Memory B cell (primary cell): Measurements from ENCODE around the gene IQGAP3.
"Not testable (repeated sequence)": the region's sequence is repeated elsewhere in the genome, so short reads cannot be mapped to it uniquely, and the experiment has no call there.

Experiments used
- ATAC-seq: fragments of 150-1000 bp; cut with Tn5 transposase; 2 replicates; pipeline ENCODE4 v1.10.0; 2021; ENCODE audit warnings: low read depth, mild to moderate bottlenecking, moderate library complexity
- DNase-seq, 2 donors: peaks; one replicate each; pipeline ENCODE4 v3.0.0; 2022; ENCODE audit warnings: low spot score in 2 of 2
- H3K27ac Mint-ChIP-seq: one replicate; pipeline ENCODE4 v1.8.0; 2022; ENCODE audit warnings: mild to moderate bottlenecking, moderate library complexity, mixed read lengths
- H3K27me3 Mint-ChIP-seq: one replicate; pipeline ENCODE4 v1.8.0; 2022; ENCODE audit warnings: mixed read lengths
- H3K36me3 Mint-ChIP-seq: one replicate; pipeline ENCODE4 v1.8.0; 2022; ENCODE audit warnings: mild to moderate bottlenecking, mixed read lengths
- H3K4me1 Mint-ChIP-seq: one replicate; pipeline ENCODE4 v1.8.0; 2022; ENCODE audit warnings: mixed read lengths
- H3K4me3 Mint-ChIP-seq: one replicate; pipeline ENCODE4 v1.8.0; 2022; ENCODE audit warnings: mild to moderate bottlenecking, moderate library complexity, mixed read lengths
- H3K9me3 Mint-ChIP-seq: one replicate; pipeline ENCODE4 v1.8.0; 2022; ENCODE audit warnings: mixed read lengths

IQGAP3 gene

DNA sequence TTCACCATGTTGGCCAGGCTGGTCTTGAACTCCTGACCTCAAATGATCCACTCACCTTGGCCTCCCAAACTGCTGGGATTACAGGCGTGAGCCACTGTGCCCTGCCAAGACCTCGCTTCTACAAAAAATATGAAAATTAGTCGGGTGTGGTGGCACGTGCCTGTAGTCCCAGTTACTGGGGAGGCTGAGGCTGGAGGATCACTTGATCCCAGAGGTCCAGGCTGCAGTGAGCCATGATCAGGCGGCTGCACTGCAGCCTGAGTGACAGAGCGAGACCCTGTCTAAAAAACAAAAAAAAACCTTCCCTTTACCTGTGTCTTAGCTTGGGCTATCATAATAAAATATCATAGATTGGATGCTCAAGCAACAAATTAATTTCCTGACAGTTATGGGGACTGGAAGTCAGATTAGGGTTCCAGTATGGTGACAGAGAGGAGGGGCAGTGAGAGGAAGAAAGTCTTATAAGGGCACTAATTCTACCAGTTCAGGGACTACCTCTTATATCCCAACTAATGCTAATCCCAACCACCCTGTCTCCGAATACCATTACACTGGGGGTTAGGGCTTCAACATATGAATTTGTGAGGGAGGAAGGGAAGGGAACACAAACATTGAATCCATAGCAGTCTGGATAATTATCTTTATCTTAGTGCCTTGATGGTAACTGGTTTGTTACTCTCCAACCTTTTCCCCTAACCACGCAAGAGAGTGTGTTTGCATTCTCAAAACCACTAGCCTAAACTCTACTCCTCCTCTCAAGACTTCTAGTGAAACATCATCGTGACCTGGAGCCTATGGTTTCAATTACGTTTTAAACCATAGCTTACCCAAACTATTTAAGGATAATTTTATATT, 18.2 kb upstream of the IQGAP3 start:
- Mint-ChIP-seq H3K9me3 (no peaks in the 10 kb centered on the region), H3K4me3 (peak overlapping the region; percentile 84)
- ATAC-seq = no peak

DNA sequence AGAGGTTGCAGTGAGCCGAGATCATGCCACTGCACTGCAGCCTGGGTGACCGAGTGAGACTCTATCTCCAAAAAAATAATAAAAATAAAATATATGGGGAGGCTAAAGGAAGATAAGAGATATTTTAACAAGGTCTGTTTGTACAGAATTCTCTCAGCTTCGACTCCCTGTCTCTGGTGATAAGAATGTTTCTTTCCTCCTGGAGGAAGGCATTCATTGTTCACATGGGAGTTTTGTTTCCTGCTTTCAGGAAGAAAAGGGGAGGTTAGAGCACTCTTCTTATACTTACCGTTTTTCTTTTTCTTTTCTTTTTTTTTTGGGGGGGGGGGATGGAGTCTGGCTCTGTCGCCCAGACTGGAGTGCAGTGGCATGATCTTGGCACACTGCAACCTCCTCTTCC, 17.2 kb upstream of the IQGAP3 start:
- Mint-ChIP-seq H3K9me3 (no peaks in the 10 kb centered on the region), H3K27me3 (no peaks in the 10 kb centered on the region), H3K4me1 (peaks cover 13% of the 10 kb centered on the region), H3K36me3 (peaks cover 3% of the 10 kb centered on the region), H3K4me3 (no peak overlapping the region), H3K27ac (no peak overlapping the region)
- ATAC-seq (no peak), DNase-seq (no peak)

More for the DNA sequence above, 18.2 kb upstream of the IQGAP3 start:
- H3K27me3 Mint-ChIP-seq = no peaks in the 10 kb centered on the region
- peaks cover 19% of the 10 kb centered on the region for H3K4me1 Mint-ChIP-seq
- peaks cover 7% of the 10 kb centered on the region for H3K36me3 Mint-ChIP-seq
- peak overlapping the region; percentile 84 for H3K27ac Mint-ChIP-seq
- DNase-seq = no peak

DNA sequence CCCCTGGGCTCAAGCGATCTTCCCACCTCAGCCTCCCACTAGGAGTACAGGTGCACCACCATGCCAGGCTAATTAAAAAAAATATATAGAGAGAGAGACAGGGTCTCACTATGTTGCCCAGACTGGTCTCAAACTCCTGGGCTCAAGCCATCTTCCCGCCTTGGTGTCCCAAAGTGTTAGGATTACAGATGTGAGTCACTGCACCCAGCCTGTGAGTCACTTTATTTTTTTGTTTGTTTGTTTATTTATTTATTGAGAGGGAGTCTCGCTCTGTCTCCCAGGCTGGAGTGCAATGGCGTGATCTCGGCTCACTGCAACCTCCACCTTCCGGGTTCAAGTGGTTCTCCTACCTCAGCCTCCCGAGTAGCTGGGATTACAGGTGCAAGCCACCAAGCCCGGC, 15.6 kb upstream of the IQGAP3 start:
- not testable (repeated sequence) for H3K27me3 Mint-ChIP-seq, DNase-seq, ATAC-seq, H3K36me3 Mint-ChIP-seq, H3K27ac Mint-ChIP-seq, H3K9me3 Mint-ChIP-seq, H3K4me3 Mint-ChIP-seq
- H3K4me1 Mint-ChIP-seq = peaks cover 24% of the 10 kb centered on the region

DNA sequence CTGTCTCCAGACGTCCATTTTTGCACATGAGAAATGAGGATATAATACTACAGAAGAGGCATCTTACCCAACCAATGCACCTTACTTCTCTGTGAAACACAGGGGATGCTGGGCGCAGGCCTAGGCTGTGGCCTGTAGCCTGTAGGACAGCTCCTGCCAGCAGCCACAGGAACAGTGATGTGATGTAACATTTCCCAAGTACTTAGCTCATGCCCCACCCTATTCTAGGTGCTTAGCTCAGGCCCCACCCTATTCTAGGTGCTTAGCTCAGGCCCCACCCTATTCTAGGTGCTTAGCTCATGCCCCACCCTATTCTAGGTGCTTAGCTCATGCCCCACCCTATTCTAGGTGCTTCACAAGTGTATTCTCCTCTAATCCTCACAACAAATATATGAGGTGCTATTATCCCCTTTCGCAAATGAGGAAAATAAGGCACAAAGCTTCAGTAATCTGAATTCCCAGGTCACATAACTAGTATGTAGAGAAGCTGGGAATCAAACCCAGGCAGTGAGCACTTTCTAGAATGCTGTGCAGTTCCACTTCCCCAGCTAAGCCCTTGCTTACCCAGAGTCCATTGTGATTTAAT, 14.6 kb upstream of the IQGAP3 start:
- DNase-seq (no peak), ATAC-seq (no peak)
- Mint-ChIP-seq H3K9me3 (no peaks in the 10 kb centered on the region), H3K4me1 (peaks cover 26% of the 10 kb centered on the region), H3K4me3 (no peak overlapping the region), H3K27ac (no peak overlapping the region), H3K36me3 (peaks cover 3% of the 10 kb centered on the region), H3K27me3 (no peaks in the 10 kb centered on the region)

DNA sequence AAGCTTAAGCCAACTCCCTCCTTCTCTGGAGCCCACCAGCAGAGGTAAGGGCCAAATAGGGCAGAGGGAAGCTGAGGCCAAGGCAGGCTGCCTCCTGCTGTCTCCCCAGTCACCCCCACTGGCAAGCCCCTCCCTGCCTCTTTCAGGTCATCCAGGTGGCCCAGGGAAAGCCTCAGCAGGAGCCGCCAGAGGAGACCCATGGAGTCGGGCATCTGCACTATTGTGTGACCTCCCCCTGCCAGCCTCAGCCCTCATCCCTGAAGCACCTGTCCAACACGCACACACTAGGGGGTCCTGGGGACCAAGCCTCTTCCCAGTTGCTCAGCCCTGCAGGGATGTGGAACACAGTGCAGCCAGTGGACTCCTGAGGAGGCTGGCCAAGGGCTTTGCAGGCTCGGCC, 14.0 kb upstream of the IQGAP3 start:
- Mint-ChIP-seq H3K36me3 (peaks cover 3% of the 10 kb centered on the region), H3K4me3 (no peak overlapping the region), H3K4me1 (peaks cover 29% of the 10 kb centered on the region), H3K27ac (no peak overlapping the region), H3K9me3 (no peaks in the 10 kb centered on the region), H3K27me3 (no peaks in the 10 kb centered on the region)
- DNase-seq (no peak), ATAC-seq (no peak)

DNA sequence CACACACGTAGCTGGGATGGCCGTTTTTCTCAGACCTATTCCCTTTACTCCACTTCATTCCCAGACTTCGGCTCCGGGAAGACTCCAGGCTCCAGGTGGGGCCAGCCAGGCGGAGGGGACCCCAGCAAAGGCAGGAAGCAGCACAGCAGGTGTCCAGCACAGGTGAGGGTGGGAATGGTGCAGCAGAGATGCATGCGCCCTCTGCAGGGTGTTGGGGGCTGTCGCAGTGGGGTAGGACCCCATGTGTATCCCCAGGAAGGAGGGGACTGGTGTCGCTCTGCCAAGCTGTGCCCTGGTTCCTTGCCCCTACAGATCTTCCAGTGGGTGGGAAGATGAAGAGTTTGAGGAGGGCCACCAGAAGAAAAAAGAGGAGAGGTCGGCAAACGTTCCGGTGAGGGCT, 12.4 kb upstream of the IQGAP3 start:
- Mint-ChIP-seq H3K27ac (no peak overlapping the region), H3K36me3 (peaks cover 3% of the 10 kb centered on the region), H3K9me3 (no peaks in the 10 kb centered on the region), H3K4me3 (no peak overlapping the region), H3K27me3 (no peaks in the 10 kb centered on the region), H3K4me1 (peaks cover 27% of the 10 kb centered on the region)
- no peak for ATAC-seq
- DNase-seq = no peak

DNA sequence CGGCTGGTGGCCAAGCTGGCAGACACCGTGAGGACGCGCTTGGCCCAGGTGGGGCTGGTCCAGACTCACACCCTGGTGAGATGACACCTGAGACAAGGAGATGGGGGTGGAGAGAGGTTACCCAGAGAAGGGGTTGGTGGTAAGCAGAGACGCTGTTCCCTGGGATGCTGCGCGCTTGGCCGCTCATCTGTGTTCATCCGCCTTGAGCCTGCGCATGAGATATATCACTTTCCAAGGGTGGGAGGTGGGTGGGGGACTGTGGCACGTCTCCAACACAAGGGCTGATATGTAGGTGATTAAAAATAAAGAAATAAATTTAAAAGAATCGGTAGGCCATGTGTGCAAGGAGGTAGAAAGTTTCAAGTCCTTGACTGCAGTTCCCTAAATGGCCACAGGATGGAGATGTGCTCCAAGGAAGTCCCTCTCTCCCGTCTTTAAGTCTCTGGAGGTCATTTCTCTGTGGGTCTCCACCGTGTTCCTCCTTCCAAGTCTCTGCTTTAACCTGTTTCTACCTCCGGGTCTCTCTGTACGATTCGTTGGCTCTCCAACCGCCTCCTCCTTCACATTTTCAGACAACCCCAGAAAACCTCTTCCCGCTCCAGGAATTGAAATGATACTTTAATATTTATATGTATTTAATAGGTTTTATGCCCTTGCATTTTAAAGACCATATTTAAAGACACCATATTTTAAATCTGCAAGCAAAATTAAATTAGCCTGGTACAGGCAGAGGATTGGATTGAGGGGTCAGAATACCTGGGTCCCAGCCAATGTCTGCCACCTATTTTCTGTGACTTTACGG, 11.7 kb upstream of the IQGAP3 start:
- Mint-ChIP-seq H3K27ac (peak overlapping the region; percentile 94), H3K27me3 (no peaks in the 10 kb centered on the region), H3K4me1 (peaks cover 27% of the 10 kb centered on the region), H3K9me3 (no peaks in the 10 kb centered on the region), H3K36me3 (peaks cover 3% of the 10 kb centered on the region), H3K4me3 (peak overlapping the region; percentile 32)
- ATAC-seq (peak; percentile 39), DNase-seq (peak; percentile 74 to 78)

DNA sequence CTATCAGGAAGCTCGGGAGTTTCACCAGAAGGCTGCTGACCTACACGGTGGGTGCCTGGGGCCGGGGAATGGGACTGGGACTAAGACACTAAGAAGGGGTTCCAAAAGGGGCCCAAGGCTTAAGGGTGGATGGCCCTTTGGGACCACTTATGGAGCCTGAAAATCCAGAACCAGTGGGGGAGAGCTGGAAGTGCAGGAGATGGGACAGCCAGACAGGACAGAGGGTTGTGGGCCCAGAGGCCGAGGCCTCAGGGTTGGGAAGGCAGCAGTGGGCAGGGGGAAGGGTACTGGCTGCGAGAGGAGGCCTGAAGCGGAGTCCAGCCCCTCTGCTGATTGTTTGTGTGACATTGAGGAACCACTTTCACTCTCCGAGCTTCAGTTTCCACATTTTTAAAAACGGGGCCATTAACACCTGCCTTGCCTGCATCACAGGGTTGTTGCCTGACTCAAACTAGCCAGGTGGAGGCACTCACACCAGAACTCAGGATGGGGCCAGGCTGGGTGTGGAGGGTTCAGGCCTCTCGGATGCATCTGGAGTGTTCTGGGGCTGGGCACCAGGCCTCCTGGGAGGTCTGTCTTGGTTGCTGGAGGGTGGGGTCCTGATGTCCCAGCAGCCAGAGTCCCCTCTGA, 10.1 kb upstream of the IQGAP3 start:
- peak in 1 of 2 donors; percentile 28 for DNase-seq
- H3K9me3 Mint-ChIP-seq = no peaks in the 10 kb centered on the region
- H3K36me3 Mint-ChIP-seq = peaks cover 3% of the 10 kb centered on the region
- H3K27me3 Mint-ChIP-seq = peaks cover 1% of the 10 kb centered on the region
- H3K27ac Mint-ChIP-seq = peak overlapping the region; percentile 94
- H3K4me1 Mint-ChIP-seq = peaks cover 27% of the 10 kb centered on the region
- H3K4me3 Mint-ChIP-seq = peak overlapping the region; percentile 90
- ATAC-seq = peak; percentile 67

DNA sequence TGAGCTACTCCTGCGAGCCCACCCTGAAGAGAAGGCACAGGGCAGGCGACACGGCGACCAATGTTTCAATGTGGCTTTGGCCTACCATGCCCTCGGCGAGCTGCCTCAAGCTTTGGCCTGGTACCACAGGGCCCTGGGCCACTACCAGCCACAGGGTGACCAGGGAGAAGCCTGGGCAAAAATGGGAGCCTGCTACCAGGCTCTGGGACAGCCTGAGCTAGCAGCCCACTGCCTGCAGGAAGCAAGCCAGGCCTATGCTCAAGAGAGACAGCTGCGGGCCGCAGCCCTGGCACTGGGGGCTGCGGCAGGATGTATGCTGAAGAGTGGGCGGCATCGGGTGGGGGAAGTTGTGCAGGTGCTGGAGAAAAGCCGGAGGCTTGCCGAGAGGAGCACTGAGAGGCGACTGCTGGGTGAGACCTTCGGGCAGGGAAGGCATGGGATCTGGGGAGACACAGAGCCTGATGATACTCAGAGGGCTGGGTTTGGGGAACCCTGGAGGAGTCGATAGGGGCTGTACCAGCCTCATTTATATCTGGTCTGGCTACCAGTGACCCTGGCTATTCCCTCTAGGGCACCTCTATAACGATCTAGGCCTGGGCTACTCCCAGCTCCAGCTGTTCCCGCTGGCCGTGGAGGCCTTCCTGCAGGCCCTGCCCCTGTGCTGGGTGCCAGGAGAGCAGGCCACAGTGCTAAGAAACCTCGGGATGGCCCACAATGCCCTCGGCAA, 9.5 kb upstream of the IQGAP3 start:
- Mint-ChIP-seq H3K4me3 (peak overlapping the region; percentile 90), H3K9me3 (no peaks in the 10 kb centered on the region), H3K27ac (peak overlapping the region; percentile 94), H3K36me3 (peaks cover 3% of the 10 kb centered on the region), H3K4me1 (peaks cover 27% of the 10 kb centered on the region), H3K27me3 (peaks cover 1% of the 10 kb centered on the region)
- ATAC-seq (peak; percentile 75), DNase-seq (peak in 1 of 2 donors; percentile 23)

DNA sequence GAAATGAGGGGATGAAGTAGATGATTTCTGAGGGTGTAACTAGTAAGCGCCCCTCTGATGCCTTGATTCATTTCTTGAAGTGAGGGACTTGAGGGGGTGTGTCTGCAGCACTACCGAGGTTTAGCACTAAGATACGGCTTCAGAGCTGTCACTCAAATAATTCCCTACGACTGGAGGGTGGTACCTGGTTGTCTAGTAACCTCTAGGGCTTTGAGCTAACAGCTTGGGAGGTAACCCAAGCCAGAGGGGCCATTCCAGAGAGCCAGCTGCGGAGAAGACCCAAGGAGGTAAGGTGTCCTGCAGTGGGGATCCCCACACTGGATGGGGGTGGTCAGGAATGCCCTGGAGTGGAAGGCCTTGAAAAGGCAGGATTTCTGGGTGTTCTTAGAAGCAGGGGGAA, 7.1 kb upstream of the IQGAP3 start, which contains the start of gene TTC24:
Gene TTC24, plus strand, starts transcription at position 252 of the 400 bp plus-strand sequence. CDS start 1,642 bp downstream, outside the sequence.
- ATAC-seq (no peak), DNase-seq (no peak)
- Mint-ChIP-seq H3K9me3 (no peaks in the 10 kb centered on the region), H3K27ac (no peak within 1 kb of the TSS), H3K4me3 (no peak within 1 kb of the TSS), H3K27me3 (peaks cover 3% of the 10 kb centered on the region), H3K36me3 (no peaks in the 10 kb centered on the region), H3K4me1 (peaks cover 27% of the 10 kb centered on the region)

DNA sequence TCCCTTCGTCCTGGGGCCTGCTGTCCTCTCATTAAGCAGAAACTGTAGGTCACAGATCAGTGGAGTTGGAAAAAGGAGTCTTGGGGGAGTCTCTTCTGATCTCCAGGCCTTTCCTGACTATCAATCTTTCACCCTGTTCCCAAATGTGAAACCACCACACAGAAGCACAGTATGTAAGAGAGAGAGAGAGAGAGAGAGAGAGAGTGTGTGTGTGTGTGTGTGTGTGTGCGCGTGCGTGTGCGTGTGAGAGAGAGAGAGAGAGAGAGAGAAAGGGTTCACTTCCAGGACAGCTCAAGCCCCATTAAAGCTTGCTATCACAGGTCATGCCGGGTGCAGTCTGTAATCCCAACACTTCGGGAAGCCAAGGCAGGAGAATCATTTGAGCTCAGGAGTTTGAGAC, 5.7 kb upstream of the IQGAP3 start:
- H3K4me1 Mint-ChIP-seq = peaks cover 18% of the 10 kb centered on the region

DNA sequence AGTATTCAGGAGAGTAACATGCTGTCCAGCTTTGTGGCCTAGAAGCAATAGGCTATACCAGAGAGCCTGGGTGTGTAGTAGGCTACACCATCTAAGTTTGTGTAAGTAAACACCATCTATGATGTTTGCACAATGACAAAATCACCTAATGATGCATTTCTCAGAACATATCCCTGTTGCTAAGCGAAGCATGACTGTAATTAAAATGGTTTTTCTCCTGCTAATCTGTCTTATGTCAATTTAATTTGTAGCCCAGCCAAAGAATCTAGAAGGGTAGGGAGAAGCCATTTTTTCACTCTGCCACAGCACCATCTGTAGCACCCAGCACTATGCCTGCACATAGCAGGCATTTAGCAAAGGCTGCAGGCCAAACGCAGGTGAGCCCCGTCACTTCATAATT, 5.2 kb upstream of the IQGAP3 start:
- no peaks in the 10 kb centered on the region for H3K36me3 Mint-ChIP-seq
- no peak for DNase-seq
- peaks cover 17% of the 10 kb centered on the region for H3K4me1 Mint-ChIP-seq
- no peak for ATAC-seq
- H3K4me3 Mint-ChIP-seq = no peak overlapping the region
- H3K27me3 Mint-ChIP-seq = peaks cover 9% of the 10 kb centered on the region
- H3K9me3 Mint-ChIP-seq = no peaks in the 10 kb centered on the region
- no peak overlapping the region for H3K27ac Mint-ChIP-seq

More for the DNA sequence above, 5.7 kb upstream of the IQGAP3 start:
- Mint-ChIP-seq H3K27ac (no peak overlapping the region), H3K9me3 (no peaks in the 10 kb centered on the region), H3K27me3 (peaks cover 4% of the 10 kb centered on the region), H3K4me3 (no peak overlapping the region), H3K36me3 (no peaks in the 10 kb centered on the region)
- DNase-seq = no peak
- no peak for ATAC-seq

DNA sequence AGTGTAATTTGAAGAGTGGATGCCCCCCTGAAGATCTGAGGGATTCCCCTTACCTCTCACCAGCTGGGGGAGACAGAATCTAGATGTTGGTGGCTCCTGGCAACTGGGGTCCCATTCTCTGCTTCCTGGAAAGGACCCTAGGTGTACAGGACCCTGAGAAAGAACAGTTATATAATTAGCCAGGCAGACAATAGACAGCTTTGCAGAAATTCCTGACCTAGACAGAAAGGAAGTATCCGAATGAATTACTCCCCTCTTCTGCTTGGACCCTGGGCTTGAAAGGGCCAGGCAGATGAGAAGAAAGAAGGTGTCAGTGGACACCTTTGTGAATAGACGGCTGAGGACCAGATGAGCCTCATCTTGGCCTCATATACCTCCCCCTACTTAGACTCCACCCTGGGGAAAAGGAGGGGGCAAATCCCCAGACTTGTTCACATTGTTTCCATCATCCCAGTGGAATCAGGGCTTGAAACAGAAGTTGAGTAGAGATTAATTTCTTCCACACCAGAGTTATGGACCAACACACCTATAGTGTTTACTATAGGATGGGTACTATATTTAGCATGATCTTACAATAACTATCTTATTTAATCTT, 1.8 kb upstream of the IQGAP3 start:
- peaks cover 8% of the 10 kb centered on the region for H3K4me1 Mint-ChIP-seq
- no peaks in the 10 kb centered on the region for H3K9me3 Mint-ChIP-seq
- H3K27ac Mint-ChIP-seq = no peak overlapping the region
- peaks cover 14% of the 10 kb centered on the region for H3K27me3 Mint-ChIP-seq
- ATAC-seq = no peak
- H3K4me3 Mint-ChIP-seq = no peak overlapping the region
- H3K36me3 Mint-ChIP-seq = peaks cover 1% of the 10 kb centered on the region
- no peak for DNase-seq
